ENCODE data around the gene AXIN1. TPM values are rescaled to one million over a fixed set of nuclear protein-coding genes. Genes with fewer than 3 reads are reported as not detected.

The AXIN1 gene
- total RNA-seq, 4 donors from 2014 or later: 37.9 to 45.7 (median 40.6) TPM

GRCh38 chr16:282491-282890, 70.0 kb downstream of the AXIN1 start:
- TF ChIP-seq CTCF (IDR thresholded peaks at IDR 0.05): no peak
- TF ChIP-seq POLR2A (IDR thresholded peaks at IDR 0.05): no peak
- no peak for DNase-seq (ENCODE audit: low spot score in 2 of 2)
- intact Hi-C loops (cut with DNase I; ENCODE audit: low total_unique reads): no loop called here
- H3K4me3 ChIP-seq (ENCODE audit: low read depth, poor library complexity, severe bottlenecking): no peak overlapping the region
- 52 to 65% methylated on average over 12 to 17 of the region's 22 CpGs for WGBS, 2 donors

DNA sequence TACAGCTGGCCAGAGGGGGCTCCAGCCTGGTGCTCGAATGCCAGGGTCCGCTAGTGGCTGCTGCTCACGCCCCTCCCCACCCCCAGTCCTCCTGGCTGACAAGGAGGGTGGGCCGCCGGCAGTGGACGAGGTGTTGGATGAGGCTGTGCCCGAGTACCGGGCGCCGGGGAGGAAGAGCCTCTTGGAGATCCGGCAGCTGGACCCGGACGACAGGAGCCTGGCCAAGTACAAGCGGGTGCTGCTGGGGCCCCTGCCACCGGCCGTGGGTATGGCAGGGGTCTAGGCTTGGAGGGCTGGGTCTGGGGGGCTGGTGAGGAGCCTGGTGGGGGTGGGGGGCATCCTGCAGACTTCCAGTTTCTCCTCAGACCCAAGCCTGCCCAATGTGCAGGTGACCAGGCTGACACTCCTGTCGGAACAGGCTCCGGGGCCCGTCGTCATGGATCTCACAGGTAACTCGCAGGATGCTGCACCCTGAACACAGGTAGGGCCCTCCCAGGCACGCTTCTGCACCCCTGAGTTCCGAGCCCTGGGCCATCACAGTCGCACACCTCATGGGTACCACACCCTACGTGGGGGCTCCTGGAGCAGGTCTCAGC, 70.8 kb downstream of the AXIN1 start:
- intact Hi-C loops (cut with DNase I; ENCODE audit: low total_unique reads): no loop called here
- no peak overlapping the region for H3K4me3 ChIP-seq (ENCODE audit: low read depth, poor library complexity, severe bottlenecking)
- no peak for DNase-seq (ENCODE audit: low spot score in 2 of 2)
- no peak for TF ChIP-seq POLR2A (IDR thresholded peaks at IDR 0.05)
- no peak for TF ChIP-seq CTCF (IDR thresholded peaks at IDR 0.05)
- WGBS, 2 donors: 26 to 47% methylated on average over 25 of the region's 25 CpGs

- intact Hi-C loops (cut with DNase I; ENCODE audit: low total_unique reads): no loop called here
- TF ChIP-seq POLR2A (IDR thresholded peaks at IDR 0.05) (no peak), CTCF (IDR thresholded peaks at IDR 0.05) (no peak)
- 55 to 57% methylated on average over 21 of the region's 27 CpGs for WGBS, 2 donors
- no peak for DNase-seq (ENCODE audit: low spot score in 2 of 2)
- H3K4me3 ChIP-seq (ENCODE audit: low read depth, poor library complexity, severe bottlenecking): no peak overlapping the region
Measured at GRCh38 chr16:280991-281659, 71.4 kb downstream of the AXIN1 start.

DNA sequence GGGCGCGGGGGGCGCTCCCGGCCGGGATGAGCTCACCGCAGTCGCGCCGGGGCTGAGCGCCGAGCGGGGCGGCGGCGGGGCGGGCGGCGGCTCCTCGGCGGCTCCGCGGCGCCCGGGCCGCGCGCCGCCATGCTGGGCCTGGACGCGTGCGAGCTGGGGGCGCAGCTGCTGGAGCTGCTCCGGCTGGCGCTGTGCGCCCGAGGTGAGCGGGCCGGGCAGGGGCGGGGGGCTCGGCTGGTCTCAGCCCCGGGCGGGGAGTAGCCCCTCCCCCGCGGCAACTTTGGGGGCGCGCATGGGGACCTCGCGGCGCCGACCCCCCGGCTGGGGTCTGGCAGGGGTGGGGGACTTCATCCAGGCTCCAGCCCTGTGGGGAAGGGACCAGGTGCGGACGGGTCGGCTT, 72.0 kb downstream of the AXIN1 start, which contains the start of gene ARHGDIG:
TSS of gene ARHGDIG (plus strand) at position 40 of the 400 bp plus-strand sequence. CDS start at position 130, 90 bp downstream.
- H3K4me3 ChIP-seq (ENCODE audit: low read depth, poor library complexity, severe bottlenecking): no peak within 1 kb of the TSS
- TF ChIP-seq CTCF (IDR thresholded peaks at IDR 0.05) (no peak), POLR2A (IDR thresholded peaks at IDR 0.05) (no peak)
- intact Hi-C loops (cut with DNase I; ENCODE audit: low total_unique reads): no loop called here
- no peak for DNase-seq (ENCODE audit: low spot score in 2 of 2)
- WGBS, 2 donors: 0% methylated on average over 2 of the region's 54 CpGs; no CpG with 5 or more reads in 1 of the 2 donors

- no peak overlapping the region for H3K4me3 ChIP-seq (ENCODE audit: low read depth, poor library complexity, severe bottlenecking)
- WGBS, 2 donors: 0 to 19% methylated on average over 10 to 17 of the region's 47 CpGs
- intact Hi-C loops (cut with DNase I; ENCODE audit: low total_unique reads): no loop called here
- DNase-seq (ENCODE audit: low spot score in 2 of 2): no peak
- TF ChIP-seq CTCF (IDR thresholded peaks at IDR 0.05) (no peak), POLR2A (IDR thresholded peaks at IDR 0.05) (no peak)
Measured at GRCh38 chr16:280005-280460, 72.5 kb downstream of the AXIN1 start.
